GM18858 (cell line): ENCODE measurements around the gene TCF12.
"Not testable (repeated sequence)": the region's sequence is repeated elsewhere in the genome, so short reads cannot be mapped to it uniquely, and the experiment has no call there.

Experiments
- ATAC-seq: cut with Tn5 transposase; IDR thresholded peaks from one replicate; pipeline ENCODE4 v1.9.1; 2021; ENCODE audit not compliant: unreplicated experiment

Gene TCF12

GRCh38 chr15:57089815-57090495 is 171.5 kb downstream of the TCF12 start:
- ATAC-seq: no peak

- no peak for ATAC-seq
Measured at GRCh38 chr15:57090496-57090859, 172.0 kb downstream of the TCF12 start.

DNA sequence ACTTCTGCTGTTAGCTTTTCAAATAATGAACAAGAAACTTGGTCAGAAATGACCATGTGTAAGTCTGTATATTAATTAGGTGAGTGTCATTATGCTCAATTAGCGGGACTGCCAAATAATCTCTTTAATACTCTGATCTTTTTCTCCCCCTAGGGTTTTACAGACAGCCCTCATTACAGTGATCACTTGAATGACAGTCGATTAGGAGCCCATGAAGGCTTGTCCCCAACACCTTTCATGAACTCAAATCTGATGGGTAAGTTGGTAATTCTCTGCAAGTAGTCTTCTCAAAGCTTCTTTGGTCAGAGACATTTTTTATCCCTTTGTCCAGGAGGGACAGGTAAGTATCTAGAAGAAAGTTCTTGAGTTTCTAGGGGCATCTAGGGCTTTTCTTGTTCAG is 173.2 kb downstream of the TCF12 start:
- no peak for ATAC-seq

DNA sequence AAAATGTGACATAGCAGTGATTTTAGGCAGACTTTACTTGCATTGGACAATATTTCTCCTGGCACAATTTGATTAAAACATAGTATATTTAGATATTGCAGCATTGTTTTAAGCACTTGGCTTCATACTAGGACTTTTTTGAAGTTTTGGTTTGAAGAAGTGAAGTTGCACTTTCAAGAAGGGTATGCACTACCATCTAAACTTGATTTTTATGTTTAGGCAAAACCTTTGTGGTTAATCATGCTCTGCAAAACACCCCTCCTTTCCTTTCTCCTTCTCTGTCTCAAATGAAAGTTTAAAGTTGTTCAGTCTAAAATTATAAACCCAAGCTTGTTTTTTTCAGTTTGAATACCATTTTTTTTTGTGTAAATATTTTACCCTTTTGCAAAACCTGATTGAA is 173.8 kb downstream of the TCF12 start:
- ATAC-seq: no peak

- no peak for ATAC-seq
Measured at GRCh38 chr15:57094321-57095257, 176.1 kb downstream of the TCF12 start.

- ATAC-seq: no peak
Measured at GRCh38 chr15:57095896-57096295, 177.5 kb downstream of the TCF12 start.

DNA sequence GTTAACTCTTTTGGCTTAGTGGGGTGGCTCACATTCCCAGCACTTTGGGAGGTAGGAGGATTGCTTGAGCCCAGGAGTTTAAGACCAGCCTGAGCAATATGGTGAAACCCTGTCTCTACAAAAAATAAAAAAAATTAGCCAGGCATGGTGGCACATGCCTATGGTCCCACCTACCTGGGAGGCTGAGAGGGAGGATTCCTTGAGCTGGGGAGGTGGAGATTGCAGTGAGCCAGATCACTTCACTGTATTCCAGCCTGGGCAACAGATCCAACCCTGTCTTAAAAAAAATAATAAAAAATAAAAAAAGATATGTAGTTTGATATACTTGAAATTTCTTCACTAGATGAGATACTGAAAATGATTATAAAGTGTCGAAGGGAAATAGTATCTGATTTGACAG is 178.8 kb downstream of the TCF12 start:
- no peak for ATAC-seq

- ATAC-seq: not testable (repeated sequence)
Measured at GRCh38 chr15:57097919-57098543, 179.6 kb downstream of the TCF12 start.

DNA sequence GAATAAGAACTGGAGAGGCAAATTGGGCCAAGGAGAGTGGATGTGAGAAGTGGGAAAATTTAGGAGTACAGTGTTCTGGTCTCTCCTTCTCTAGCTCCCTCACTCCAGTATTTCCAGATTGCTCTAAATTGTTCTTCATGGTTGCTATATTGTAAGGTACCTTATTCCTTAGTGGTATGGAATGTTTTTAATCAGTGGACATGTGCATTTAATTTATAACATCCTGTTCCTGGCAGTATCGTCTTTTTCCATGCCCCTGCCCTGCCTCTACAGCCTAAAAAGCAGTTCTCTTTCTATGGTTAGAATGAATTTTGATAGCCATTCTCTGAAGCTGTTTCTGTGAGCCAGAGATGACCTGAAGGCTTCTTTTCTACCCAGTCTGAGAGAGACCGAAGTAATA is 180.5 kb downstream of the TCF12 start:
- ATAC-seq: no peak

DNA sequence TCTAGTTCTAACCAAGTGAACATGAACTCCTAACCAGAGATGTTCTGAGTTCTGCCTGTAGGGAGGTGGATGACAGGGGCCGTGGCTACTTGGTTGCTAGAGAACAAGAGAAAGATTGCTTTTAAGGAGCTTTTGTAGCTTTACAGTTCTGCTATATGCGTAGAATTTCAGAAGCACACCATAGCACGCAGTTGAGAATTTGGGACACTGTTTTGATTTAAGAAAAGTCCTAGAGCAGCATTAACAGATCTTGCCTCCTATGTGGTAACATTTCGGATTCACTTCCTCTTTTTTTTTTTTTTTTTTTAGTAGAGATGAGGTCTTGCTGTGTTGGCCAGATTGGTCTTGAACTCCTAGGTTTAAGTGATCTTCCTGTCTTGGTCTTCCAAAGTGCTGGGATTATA is 181.7 kb downstream of the TCF12 start:
- ATAC-seq: no peak

DNA sequence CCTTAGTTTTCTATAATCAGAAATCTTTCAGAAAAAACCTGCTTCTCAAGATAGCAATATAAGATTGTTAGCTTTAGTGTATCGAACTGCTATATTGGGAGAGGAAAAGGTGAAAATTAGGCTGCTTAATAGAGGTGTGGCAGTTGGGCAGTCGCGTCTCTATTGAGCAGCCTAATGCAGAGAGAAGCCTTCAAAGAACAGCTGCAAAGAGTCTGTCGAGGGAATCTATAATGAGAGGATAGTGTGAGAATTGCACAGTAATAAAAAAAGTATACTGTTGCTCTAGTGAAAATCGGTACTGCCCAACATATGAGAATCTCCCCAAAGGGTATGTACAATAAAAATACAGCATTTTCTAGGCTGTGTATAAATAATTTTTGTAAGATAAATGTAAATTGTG is 184.4 kb downstream of the TCF12 start:
- no peak for ATAC-seq

DNA sequence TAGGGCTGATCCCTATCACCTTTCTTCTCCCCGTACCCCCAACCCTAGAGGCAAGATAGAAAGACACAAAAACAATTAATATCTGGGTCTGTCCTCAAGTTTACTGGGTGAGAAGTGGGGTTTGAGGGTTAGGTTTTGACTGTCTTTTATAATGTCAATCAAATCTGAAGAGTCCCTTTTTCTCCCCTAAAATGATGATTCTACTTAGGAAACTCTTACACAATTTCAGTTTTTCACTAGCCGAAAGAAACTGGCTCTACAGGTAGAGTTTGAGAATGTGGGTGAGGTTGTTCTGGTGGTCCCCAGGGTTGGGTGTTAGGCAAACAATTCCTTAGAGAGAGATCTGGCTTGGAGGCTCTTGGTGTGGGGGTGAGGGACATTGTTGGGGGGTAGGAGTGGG is 189.9 kb downstream of the TCF12 start:
- no peak for ATAC-seq

GRCh38 chr15:57109005-57109404 is 190.6 kb downstream of the TCF12 start:
- ATAC-seq: no peak

DNA sequence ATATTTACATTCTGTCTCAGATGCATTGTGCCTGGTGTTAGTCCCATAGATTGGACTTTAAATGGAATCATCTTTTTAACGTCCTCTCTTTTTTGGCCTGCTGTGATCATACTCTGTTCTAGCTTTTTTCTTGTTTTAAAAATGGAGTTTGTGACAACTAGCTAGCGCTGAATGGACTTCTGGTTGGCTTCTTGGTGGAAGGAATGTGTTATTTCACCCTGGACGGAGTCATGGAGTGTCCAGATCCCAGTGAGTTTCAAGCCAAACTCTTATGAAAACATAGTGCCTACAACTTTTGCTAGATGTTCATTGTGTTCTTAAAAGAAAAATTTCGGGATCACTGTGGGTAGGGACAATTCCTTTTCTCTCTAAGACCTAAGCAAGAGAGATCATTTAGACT is 192.6 kb downstream of the TCF12 start:
- no peak for ATAC-seq

GRCh38 chr15:57112178-57112577 is 193.7 kb downstream of the TCF12 start:
- ATAC-seq: no peak

DNA sequence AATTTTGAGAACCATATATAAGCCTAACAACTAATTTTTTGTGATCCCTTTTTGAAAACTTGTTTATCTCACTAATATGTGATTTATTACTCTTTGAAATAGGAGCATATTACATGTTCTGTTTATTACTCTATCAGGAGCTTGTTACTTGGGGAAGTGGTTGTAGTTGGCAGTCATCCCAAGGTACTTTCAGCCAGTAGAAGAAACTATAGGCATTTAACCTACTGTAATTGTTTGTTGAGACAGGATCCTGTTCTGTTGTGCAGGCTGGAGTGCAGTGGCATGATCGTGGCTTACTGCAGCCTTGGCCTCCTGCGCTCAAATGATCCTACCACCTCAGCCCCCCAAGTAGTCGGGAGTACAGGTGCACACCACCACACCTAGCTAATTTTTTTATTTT is 195.6 kb downstream of the TCF12 start:
- no peak for ATAC-seq

- ATAC-seq: no peak
Measured at GRCh38 chr15:57118013-57118799, 199.8 kb downstream of the TCF12 start.

DNA sequence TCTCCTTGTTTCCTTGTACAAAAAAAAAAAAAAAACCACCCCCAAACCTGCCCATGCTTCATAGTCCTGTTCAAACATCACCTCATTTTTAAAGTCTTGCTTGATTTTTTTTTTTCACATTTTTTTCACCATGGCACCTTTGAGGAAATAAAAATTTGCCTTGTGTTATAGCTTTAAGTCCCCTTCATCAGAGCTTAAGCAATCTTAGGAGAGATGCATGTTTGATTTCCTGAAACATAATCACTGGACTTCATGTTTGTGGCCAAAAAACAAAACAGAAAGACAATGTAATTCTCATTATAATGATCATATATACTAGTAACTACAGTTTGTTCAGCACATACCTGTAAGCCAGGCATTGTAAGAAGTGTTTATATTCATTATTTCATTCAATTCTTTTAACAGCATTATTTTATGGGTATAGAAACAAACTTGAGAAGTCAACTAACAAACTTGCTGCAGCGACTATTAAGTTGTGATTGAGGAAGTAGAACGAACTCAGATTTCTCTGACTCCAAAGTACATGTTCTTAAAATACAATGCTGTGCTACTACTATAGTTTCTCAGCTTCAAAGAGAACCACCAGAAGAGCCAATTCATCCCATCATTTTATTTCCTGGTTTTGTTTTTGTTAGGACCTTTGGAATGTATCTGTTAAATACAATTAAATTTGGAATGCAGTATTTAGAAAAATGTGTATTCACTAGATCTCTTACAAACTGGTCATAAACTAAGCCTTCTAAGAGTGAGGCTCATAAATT is 203.8 kb downstream of the TCF12 start:
- no peak for ATAC-seq

GRCh38 chr15:57124036-57124435 is 205.6 kb downstream of the TCF12 start:
- no peak for ATAC-seq

GRCh38 chr15:57129064-57129463 is 210.6 kb downstream of the TCF12 start:
- no peak for ATAC-seq
